Measurements from ENCODE around the gene DLGAP4.
A peak's percentile ranks its signal among the peaks of the same experiment; 100 is the strongest.
"Not testable (repeated sequence)": the region's sequence is repeated elsewhere in the genome, so short reads cannot be mapped to it uniquely, and the experiment has no call there.

The DLGAP4 gene

DNA sequence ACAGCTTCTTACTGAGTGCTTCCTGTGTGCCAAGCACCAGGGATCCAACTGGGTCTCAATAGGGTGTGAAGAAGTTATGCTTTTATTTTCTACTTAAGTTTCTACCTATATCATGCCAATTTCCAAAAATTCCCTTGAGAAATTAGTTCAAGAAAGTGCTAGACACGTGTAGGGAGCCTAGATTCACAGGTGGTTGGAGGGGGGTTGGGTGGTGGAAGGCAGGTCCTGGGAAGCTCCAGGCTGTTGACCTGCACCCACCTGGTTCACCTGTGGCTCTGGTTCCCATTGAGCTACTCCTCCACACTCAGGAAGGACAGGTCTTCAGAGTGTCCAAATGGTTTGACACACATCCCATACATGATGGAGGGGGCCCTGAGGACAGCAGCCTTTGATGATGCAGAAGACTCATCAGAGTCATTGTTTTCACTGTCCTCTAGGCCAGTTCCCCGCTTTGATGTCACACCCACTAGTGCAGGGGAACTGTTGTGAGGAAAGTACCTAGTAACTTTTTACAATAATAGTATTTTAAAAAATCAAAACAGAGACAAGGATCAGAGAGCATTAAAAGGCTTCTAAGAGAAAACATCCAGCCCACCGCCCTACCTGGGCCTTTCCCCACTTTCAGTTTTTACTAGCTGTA, 195.3 kb downstream of the DLGAP4 start:
- no peak for DNase-seq

DNA sequence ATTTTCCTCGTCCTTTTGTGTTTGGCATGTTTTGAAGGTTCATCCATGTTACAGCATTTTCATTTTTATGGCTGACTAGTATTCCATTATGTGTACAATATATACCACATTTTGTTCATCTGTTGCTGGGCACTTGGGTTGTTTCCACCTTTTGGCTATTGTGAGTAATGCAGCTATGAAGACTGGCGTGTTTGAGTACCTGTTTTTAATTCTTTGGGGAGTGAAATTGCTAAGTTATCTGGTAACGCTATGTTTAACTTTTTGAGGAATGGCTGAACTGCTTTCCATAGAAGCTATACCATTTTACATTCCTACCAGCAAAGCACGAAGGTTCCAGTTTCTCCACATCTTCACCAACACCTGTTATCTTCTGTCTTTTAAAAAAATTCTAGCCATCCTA, 198.2 kb downstream of the DLGAP4 start:
- DNase-seq: no peak

DNA sequence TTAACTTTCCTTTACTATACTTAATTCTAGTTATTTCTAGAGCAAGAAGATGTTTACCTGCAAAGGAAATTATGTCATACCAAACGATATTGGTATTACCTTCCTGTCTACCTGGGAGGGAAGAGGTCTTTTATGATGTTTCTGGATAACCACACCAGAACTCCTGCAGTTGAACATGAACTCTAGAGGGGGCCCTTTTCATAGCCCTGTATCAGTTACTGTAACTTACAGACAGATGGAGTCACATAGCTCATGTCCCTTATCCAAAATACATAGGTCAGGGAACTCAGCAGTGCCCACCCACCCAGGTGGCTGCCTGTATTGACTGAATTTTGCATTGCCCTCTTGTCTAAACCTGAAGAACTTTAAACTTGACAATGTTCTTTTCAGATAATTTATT, 200.1 kb downstream of the DLGAP4 start:
- no peak for DNase-seq

DNA sequence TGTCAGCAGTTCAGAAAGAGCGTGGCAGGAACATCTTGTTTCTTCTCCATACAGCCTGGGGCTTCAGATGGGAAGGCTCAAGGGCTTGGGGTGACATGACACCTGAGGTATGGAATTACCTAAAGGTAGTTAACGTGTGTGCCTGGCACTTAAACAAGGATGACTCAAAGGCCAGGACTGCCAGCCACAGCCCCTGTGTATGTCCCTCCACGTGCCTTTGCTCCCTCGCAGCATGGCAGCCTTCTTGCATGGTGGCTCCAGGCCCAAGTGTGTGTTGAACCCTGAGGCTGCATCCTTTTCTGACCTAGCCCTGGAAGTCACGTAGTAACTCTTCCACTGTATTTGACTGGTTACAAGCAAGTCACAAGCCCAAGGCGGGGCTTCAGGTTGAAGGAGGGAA, 201.6 kb downstream of the DLGAP4 start:
- DNase-seq: no peak

DNA sequence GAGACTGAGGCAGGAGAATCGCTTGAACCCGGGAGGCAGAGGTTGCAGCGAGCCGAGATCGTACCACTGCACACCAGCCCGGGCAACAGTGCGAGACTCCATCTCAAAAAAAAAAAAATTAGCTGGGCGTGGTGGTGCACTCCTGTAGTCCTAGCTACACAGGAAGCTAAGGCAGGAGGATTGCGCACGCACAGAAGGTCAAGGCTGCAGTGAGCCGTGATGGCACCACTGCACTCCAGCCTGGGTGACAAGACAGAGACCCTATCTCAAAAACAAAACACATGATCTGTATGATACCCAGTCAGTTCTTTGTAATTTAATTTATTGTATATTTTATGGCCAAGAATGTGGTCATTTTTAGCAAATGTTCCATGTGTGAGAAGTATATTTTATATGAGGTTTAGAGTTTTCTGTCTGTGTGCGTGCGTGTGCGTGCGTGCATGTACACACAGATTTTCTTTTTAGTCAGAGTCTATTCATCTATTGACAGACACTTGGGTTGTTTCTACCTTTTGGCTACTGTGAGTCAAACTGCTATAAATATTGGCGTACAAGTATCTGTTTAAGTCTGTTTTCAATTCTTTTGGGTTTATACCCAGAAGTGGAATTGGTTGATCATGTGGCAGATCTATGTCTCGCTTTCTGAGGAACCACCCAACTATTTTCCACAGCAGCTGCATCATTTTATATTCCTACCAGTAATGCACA, 213.0 kb downstream of the DLGAP4 start:
- DNase-seq: no peak

DNA sequence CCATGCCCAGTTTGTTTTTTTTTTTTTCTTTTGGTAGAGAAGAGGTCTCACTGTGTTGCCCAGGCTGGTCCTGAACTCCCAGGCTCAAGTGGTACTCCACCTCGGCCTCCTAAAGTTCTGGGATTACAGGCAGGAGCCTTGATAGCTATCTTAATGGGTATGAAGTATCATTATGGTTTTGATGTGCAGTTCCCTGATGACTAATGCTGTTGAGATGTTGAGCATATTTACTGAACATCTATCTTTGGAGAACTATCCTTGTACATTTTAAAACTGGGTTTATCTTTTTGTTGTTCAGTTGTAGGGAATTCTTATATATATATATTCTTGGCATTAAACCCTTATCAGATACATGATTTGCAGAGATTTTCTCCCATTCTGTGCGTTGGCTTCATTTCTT, 213.8 kb downstream of the DLGAP4 start:
- DNase-seq: no peak

DNA sequence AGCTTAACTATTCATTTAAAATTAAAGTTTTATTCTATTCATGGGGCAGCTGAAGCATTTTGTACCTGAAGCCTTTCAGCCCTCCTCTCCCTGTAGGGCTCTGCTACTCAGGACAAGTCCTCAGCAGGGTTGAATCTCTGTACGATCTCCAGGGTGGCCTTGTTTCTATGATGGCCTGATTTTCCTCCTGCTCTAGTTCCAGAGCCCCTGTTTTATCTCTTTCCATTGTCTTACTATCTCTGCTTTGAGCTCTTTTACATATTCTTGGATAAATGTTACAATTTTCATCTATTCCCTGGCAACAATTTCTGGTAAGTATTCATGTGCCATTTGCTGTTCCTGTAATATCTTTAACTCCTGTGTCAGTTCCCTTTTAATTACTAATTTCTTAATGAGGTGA, 215.4 kb downstream of the DLGAP4 start:
- DNase-seq: no peak

DNA sequence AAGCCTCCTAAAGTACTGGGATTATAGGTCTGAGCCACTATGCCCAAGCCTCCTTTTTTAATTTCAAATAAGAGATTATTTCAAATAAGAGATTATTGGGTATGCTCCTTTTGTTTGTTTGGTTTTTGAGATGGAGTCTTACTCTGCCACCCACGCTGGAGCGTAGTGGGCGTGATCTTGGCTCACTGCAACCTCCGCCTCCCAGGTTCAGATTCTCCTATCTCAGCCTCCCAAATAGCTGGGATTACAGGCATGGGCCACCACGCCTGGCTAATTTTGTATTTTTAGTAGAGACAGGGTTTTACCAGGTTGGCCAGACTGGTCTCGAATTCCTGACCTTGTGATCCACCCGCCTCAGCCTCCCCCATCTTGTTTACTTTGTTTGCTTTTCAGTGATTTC, 216.3 kb downstream of the DLGAP4 start:
- DNase-seq: not testable (repeated sequence)

DNA sequence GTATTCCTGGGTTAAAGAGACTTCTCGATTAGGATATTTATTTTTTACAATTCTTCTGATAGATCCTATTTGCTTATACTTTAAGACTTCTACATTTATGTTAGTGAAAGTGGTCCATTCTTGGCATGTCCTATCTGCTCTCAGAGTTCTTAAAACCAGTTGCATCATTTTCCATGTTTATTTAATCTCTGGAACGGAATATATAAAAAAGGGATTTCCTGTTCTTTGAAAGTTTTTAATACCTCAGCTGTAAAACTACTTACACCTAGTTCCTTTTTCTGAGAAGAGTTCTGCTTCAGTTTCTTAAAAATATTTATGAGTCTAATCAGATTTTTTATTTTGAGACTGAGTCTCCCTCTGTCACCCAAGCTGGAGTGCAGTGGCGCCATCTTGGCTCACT, 217.2 kb downstream of the DLGAP4 start:
- DNase-seq: no peak

DNA sequence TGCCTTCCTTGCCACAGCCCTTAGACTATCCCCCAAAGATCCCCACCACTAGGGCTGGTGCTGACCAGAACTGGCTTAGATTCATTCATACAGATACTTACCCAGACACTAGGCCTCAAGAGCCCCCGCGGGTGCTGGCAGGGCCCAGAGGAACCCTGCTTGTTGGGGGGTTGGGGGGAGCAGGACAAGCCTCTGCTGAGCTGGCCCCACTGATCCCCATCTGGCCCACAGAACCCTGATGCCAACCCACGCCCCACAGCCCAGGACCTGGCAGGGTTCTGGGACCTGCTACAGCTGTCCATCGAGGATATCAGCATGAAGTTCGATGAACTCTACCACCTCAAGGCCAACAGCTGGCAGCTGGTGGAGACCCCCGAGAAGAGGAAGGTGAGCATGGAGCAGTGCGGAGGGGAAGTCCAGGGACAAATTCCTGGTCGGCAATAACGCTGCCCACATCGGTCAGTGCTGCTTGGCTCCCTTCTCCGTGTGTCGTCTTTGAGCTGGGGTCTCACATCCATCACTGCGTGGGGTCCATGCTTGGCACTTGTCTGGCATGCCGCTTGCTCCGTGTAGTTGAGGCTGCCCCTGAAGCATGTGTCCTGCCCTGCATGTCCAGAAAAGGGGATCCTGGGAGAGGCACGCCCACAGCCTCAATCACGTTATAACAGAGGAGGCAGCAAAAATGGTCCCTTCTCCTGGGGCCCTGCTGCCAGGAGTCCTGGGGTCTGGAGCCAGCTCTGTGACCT, 219.7 kb downstream of the DLGAP4 start:
- no peak for DNase-seq

DNA sequence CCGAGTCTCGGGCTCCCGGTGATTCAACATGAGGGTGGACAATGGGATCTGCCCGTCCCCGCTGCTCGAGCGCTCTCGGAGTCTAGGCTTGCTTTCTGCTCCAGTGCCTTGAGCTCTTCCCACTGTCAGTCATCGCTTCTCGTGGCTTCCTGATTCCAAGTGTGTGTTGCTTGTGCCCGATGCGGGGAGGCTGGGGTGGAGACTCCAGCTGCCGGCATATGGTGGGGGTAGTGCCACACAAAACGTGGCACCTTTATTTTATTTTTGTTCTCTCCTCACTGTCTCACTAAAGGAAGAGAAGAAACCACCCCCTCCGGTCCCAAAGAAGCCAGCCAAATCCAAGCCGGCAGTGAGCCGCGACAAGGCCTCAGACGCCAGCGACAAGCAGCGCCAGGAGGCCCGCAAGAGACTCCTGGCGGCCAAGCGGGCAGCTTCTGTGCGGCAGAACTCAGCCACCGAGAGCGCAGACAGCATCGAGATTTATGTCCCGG, 220.4 kb downstream of the DLGAP4 start:
- no peak for DNase-seq

DNA sequence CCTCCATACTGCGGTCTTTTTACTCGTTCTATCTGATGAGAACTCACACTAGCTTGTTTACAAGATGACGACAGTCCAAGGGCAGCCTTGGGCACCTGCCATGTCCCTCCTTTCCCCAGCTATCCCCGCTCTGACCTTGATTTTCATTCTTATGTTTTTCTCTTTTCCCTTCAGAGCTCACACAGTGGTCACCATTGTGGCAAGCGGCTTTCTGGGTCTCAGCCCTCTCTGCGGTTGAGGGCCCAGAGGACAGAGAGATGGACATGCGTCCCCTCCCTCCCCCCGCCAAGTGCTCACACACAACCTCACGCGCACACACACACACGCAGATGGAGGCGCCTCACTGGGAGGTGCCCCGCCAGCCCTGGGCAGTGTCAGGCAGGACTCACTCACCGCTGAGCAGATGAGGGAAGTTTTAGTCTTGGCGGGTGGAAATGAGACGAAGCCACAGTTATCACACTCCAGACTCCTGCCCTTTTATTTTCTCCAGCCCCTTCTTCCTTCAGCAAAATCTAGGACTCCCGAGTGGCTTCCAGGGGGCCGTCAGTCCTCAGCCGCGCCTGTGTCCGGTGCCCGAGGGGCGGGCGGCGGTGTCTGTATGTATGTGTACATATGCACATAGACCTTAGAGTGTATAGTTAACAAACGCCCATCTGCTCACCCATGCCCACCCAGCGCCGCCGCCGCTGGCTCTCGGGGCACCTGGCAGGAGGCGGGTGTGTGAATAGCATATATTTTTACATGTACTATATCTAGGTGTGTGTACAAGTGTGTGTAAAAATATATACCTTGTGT, 221.4 kb downstream of the DLGAP4 start:
- no peak for DNase-seq

DNA sequence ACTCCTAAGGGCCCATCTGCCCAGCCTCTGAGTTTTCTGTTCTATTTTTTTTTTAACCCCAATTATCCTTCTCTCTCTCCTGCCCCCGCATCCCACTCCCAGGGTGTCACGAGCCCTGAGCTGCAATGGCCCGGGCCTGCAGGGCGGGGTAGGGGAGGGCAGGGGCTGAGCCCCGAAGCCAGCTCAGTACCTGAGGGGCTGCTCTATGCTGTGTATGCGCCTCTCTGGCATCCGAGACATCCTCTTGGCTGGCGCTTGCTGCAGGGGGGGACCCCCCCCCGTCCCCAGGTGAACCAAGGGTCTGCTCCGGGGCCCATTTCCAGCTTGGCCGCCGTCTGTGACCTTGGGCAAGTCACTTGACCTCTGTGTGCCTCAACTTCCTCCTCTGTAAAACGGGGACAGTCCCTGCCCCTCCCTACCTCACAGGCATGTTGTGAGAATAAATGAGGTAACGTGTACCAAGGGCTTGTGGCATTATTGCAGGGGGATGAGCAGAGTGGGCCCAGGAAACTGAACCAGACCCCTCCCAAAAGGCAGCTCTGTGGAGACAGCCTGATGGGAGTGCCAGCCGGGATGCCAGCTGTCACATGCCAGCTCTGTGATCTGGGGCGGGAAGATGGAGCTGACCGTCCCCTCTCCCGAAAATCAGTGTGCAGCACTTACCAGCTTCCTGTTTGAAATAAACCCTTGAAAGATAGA, 222.2 kb downstream of the DLGAP4 start:
- DNase-seq: no peak

DNA sequence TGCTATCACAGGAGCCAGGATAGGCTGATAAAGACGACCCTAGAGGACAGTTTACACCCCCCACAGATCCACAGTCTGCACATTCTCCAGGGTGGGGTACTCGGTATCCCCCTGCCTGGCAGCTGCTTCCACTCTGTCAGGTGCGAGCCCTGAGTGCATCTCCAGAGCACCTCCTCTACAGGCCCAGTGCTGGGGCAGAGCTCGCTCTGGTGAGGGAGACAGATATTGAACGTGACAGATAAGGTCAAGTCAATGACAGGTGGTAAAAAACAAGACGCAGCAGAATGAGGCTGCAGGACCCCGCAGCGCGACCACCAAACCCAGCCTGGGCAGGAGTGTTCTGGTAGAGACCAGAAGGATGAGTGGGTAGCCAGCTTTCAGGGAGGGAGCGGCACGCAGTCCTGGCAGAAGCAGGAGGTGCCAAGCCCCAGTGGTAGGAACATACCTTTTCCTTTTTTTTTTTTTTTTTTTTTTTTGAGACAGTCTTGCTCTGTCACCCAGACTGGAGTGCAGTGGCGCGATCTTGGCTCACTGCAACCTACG, 222.8 kb downstream of the DLGAP4 start:
- no peak for DNase-seq

DNA sequence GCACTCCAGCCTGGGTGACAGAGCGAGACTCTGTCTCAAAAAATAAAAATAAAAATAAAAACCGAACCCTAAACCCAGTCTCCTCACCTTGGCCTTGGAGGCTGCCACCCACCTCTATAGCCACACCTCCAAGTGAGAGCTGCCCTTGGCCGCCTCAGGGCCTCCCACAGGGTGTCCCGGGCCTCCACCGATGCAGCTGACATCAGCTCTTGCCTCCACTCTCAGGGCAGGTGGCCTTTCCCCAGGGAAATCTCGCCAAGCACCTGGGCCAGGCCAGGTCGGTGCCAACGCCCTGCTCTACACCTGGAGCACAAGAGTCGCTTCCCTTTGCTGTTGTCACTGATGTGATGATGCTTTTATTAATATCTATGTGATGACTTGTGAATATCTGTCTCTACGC, 226.2 kb downstream of the DLGAP4 start:
- no peak for DNase-seq

DNA sequence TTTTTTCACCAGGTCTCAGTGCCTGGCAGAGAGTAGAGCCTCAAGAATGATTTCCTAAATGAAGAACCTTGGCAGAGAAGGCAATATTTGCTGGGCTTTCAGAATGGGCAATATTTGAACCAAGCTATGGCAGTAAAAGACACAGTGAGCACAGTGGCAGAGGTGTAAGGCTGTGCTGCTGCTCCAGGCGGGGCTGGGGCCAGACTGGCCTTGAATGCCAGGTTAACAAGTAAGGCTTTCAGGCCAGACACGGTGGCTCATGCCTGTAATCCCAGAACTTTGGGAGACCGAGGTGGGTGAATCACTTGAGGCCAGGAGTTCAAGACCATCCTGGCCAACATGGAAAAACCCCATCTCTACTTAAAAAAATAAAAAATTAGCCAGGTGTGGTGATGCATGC, 226.7 kb downstream of the DLGAP4 start:
- DNase-seq: no peak

DNA sequence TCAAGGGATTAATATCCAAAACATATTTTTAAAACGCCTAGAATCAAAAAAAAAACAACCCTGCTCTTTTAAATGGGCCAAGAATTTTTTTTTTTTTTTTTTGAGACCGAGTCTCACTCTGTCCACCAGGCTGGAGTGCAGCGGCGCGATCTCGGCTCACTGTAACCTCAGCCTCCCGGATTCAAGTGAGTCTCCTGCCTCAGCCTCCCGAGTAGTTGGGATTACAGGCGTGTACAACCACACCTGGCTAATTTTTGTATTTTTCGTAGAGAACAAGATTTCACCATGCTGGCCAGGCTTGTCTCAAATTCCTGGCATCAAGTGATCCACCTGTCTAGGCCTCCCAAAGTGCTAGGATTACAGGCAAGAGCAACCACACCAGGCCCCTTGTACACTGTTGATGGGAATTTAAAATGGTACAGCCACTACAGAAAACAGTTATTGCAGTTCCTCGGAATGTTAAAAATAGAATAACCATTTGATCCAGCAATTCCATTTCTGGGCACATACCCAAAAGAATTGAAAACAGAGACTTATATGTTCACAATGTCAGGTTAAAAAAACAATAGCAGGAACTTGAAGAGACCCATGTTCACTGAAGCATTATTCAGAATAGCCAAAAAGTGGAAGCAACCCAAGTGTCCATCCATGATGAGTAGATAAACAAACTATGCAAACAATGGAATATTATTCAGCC, 232.0 kb downstream of the DLGAP4 start:
- peak; percentile 47 for DNase-seq

DNA sequence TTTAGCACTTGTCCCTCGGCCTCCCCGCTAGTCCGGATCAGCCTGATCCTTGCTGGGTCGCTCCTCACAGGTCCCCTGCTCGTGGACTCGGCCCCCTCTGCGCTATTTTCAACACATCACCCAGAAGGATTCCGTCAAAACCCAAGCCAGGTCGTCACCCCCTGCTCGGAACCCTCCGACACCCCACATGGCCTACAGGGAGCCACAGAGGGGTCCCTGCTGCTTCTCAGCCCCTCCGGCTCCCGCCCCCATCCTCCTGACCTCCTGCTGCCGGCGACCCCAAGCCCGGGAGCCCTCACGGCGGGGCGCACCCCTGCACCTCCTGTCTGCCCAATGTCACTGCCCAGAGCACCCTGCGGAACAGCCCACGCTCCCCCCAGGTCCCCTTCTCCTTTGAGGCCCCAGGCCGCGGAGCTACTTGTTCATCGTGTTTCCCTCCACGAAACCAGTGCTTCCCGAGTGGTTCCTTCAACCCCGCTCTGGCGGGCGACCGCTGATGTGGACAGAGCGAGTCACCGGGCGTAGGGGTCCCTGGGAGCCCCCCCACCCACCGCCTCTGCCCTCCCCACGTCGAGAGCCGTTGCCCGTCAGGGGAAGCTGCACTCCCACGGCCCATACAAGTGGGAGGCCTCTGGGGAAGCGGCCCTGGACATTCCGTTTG, 234.5 kb downstream of the DLGAP4 start:
- DNase-seq: no peak

DNA sequence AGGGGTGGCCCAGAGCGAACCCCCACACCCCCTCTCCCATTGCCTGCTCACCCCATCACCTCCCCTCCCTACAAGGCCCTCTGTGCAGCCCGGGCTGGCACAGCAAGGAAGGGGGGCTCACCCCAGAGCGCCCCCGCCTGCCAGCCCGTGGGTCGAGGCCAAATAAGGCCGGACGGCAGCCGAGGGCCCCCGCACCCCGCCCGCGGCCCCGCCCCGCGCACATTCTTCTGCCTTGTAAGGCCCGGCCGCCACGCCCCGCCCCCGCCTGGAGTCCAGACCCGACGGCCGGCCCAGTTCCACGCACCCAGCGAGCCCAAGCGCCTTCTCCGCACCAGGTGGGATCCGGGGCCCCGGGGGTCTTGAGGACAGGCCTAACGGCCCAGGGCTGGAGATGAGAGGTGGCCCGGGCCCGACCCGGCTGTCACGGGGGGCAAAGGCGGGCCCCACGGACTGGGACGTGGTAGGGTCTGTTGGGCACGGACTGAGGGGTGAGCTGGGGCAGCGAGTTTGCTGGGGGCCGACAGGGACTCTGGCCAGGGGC, 235.2 kb downstream of the DLGAP4 start, which contains the start of gene MYL9:
MYL9 (plus strand) TSS at position 293 of the 541 bp plus-strand sequence. CDS start 3,366 bp downstream, outside the sequence.
- DNase-seq: peak; percentile 84

DNA sequence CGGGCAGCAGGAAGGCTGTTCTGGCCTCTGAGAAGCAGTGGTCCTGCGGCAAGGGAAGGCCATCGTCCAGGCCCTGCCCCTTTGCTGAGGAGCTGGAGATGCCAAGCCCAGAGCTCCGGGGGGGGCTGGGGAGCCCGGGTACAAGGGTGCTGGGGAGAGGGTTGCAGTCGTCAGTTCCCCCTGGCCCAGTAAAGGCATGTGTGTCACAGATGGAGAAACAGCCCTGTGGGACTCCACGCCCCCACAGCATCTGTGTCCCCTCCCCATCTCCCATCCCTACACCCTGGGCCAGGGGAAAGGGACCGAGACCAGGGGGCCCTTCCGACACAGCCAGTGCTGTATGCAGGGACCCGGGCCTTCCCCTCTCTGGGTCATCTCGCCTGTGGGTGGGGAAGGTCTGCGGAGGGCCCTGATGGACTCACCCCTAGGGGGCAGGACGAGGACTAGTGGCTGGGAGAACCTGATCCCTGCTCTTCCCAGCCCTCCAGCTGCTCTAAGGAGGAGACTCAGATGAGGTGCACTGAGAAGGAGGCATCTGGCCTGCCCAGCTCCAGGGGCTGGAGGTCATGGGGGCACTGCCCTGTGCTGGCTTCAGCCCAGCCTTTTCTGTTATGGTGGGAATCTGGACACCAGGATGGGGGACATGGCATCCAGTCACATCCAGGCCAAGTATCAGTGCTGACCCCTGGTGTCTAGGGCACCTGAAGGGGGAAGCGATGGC, 235.8 kb downstream of the DLGAP4 start:
- peak; percentile 54 for DNase-seq

All from fibroblast of skin of right quadriceps (primary cell).